ENCODE data around the gene TBP.

Gene TBP

DNA sequence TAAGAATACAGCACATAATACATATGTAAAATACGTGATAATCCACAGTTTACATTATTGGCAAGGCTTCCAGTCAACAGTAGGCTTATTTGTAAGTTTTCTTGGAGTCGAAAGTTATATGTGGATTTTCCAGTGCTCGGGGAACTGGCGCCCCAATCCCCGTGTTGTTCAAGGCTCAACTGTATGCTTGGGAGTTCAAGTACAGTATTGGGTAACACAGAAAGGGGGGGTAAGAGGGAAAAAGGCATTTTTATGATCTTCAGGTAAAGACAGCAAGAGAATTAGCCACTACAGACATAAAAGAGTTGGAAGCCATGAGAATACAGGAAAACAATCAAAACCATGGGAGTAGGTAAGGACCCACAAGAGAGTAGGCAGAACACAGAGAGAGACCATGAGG, 17.5 kb upstream of the TBP start:
- H3K9me3 ChIP-seq (ENCODE audit: control insufficient read depth, insufficient read depth, low read depth, low read length) = no peaks in the 10 kb centered on the region
- H3K36me3 ChIP-seq (ENCODE audit: control insufficient read depth, insufficient read depth, low read length) = peaks cover 89% of the 10 kb centered on the region
- H3K27ac ChIP-seq (ENCODE audit: low read depth, low read length) = no peak overlapping the region
- H3K27me3 ChIP-seq (ENCODE audit: control insufficient read depth, insufficient read depth, low read length) = no peaks in the 10 kb centered on the region
- H3K4me3 ChIP-seq (ENCODE audit: low read depth, low read length) = no peak overlapping the region
- H3K4me1 ChIP-seq (ENCODE audit: control insufficient read depth, insufficient read depth, low read length) = no peaks in the 10 kb centered on the region
- H3K9ac ChIP-seq (ENCODE audit: low read length) = no peak overlapping the region

- H3K9me3 ChIP-seq (ENCODE audit: control insufficient read depth, insufficient read depth, low read depth, low read length) = no peaks in the 10 kb centered on the region
- no peaks in the 10 kb centered on the region for H3K27me3 ChIP-seq (ENCODE audit: control insufficient read depth, insufficient read depth, low read length)
- H3K9ac ChIP-seq (ENCODE audit: low read length) = no peak overlapping the region
- H3K4me3 ChIP-seq (ENCODE audit: low read depth, low read length) = no peak overlapping the region
- H3K36me3 ChIP-seq (ENCODE audit: control insufficient read depth, insufficient read depth, low read length) = peaks cover 96% of the 10 kb centered on the region
- no peaks in the 10 kb centered on the region for H3K4me1 ChIP-seq (ENCODE audit: control insufficient read depth, insufficient read depth, low read length)
- no peak overlapping the region for H3K27ac ChIP-seq (ENCODE audit: low read depth, low read length)
Measured at GRCh38 chr6:170537329-170537728, 16.8 kb upstream of the TBP start.

DNA sequence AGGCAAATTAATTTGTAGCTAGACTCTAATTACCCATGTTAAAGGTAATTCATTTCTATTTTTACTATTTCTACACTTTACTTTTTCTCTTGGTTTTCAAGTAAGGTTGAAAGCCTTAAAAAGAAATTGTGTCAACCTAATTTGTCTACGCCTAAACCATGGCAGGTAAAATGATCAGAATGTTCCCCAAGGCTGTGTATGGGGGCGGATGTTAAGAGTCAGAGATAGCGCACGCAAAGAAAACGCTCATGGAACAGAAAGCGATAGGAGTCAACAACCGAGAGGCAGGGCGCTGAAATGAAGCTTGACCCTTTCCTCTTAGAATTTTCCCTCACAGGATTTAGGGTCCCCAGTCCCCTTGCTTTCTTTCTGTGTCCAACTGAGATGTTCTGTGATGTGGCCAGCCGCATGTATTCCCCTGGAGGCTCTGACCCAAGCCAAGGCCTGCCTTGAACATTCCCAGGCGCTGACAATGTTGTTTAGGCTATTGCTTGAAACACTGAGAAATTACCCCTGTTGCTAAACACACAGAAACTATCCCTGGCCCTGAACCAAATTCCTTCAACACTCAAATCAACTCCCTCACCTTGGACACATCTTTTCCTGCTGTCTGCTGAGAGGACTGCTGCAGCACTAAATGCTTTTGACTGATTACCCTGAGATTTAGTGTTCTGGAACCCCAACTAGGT, 12.0 kb upstream of the TBP start:
- no peak overlapping the region for H3K27ac ChIP-seq (ENCODE audit: low read depth, low read length)
- H3K27me3 ChIP-seq (ENCODE audit: control insufficient read depth, insufficient read depth, low read length) = no peaks in the 10 kb centered on the region
- no peak overlapping the region for H3K9ac ChIP-seq (ENCODE audit: low read length)
- H3K4me3 ChIP-seq (ENCODE audit: low read depth, low read length) = no peak overlapping the region
- no peaks in the 10 kb centered on the region for H3K4me1 ChIP-seq (ENCODE audit: control insufficient read depth, insufficient read depth, low read length)
- no peaks in the 10 kb centered on the region for H3K9me3 ChIP-seq (ENCODE audit: control insufficient read depth, insufficient read depth, low read depth, low read length)
- peaks cover 98% of the 10 kb centered on the region for H3K36me3 ChIP-seq (ENCODE audit: control insufficient read depth, insufficient read depth, low read length)

DNA sequence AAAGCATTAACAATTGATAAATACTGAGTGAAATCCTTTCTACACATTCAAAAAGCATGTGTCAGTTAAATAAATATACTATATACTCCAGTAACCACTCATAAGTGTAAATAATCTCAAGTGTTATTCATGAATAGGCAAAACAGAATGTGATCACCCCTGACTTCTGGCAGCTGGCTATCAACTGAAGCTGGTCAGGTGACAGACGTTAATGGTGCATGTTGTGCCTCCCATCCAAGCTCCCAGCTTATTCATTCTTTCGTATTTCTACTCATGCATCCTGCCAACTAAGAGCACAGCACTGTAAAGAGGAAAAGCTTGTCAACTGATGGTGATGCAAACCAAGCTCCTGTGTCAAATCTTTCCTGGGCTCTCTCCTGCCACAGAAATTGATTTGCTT, 8.8 kb upstream of the TBP start:
- H3K27ac ChIP-seq (ENCODE audit: low read depth, low read length) = no peak overlapping the region
- H3K9me3 ChIP-seq (ENCODE audit: control insufficient read depth, insufficient read depth, low read depth, low read length) = no peaks in the 10 kb centered on the region
- H3K9ac ChIP-seq (ENCODE audit: low read length) = no peak overlapping the region
- H3K36me3 ChIP-seq (ENCODE audit: control insufficient read depth, insufficient read depth, low read length) = peaks cover 98% of the 10 kb centered on the region
- no peaks in the 10 kb centered on the region for H3K27me3 ChIP-seq (ENCODE audit: control insufficient read depth, insufficient read depth, low read length)
- H3K4me3 ChIP-seq (ENCODE audit: low read depth, low read length) = no peak overlapping the region
- no peaks in the 10 kb centered on the region for H3K4me1 ChIP-seq (ENCODE audit: control insufficient read depth, insufficient read depth, low read length)

- Histone ChIP-seq H3K27me3 (ENCODE audit: control insufficient read depth, insufficient read depth, low read length) (no peaks in the 10 kb centered on the region), H3K9ac (ENCODE audit: low read length) (peak within 1 kb of the TSS; percentile 97), H3K4me1 (ENCODE audit: control insufficient read depth, insufficient read depth, low read length) (peaks cover 16% of the 10 kb centered on the region), H3K36me3 (ENCODE audit: control insufficient read depth, insufficient read depth, low read length) (peaks cover 31% of the 10 kb centered on the region), H3K27ac (ENCODE audit: low read depth, low read length) (peak within 1 kb of the TSS; percentile 91), H3K9me3 (ENCODE audit: control insufficient read depth, insufficient read depth, low read depth, low read length) (no peaks in the 10 kb centered on the region), H3K4me3 (ENCODE audit: low read depth, low read length) (peak within 1 kb of the TSS; percentile 91)
Measured at GRCh38 chr6:170552765-170553533, 1.2 kb upstream of the TBP start, which contains the start of gene PSMB1. TSS of gene PSMB1 (minus strand) at chr6:170553307. CDS start at chr6:170553242, 65 bp downstream.

GRCh38 chr6:170553534-170554012, 596 bp upstream of the TBP start:
- Histone ChIP-seq H3K9ac (ENCODE audit: low read length) (no peak overlapping the region), H3K27ac (ENCODE audit: low read depth, low read length) (no peak overlapping the region), H3K36me3 (ENCODE audit: control insufficient read depth, insufficient read depth, low read length) (peaks cover 30% of the 10 kb centered on the region), H3K4me1 (ENCODE audit: control insufficient read depth, insufficient read depth, low read length) (peaks cover 16% of the 10 kb centered on the region), H3K9me3 (ENCODE audit: control insufficient read depth, insufficient read depth, low read depth, low read length) (no peaks in the 10 kb centered on the region), H3K27me3 (ENCODE audit: control insufficient read depth, insufficient read depth, low read length) (no peaks in the 10 kb centered on the region), H3K4me3 (ENCODE audit: low read depth, low read length) (peak overlapping the region; percentile 91)

- Histone ChIP-seq H3K4me3 (ENCODE audit: low read depth, low read length) (peak overlapping the region; percentile 91), H3K9ac (ENCODE audit: low read length) (peak overlapping the region; percentile 90), H3K27ac (ENCODE audit: low read depth, low read length) (peak overlapping the region; percentile 66; the same call in 1 of the 2 replicates), H3K27me3 (ENCODE audit: control insufficient read depth, insufficient read depth, low read length) (no peaks in the 10 kb centered on the region), H3K4me1 (ENCODE audit: control insufficient read depth, insufficient read depth, low read length) (peaks cover 16% of the 10 kb centered on the region), H3K36me3 (ENCODE audit: control insufficient read depth, insufficient read depth, low read length) (peaks cover 24% of the 10 kb centered on the region), H3K9me3 (ENCODE audit: control insufficient read depth, insufficient read depth, low read depth, low read length) (no peaks in the 10 kb centered on the region)
Measured at GRCh38 chr6:170554796-170555137, 598 bp downstream of the TBP start.

DNA sequence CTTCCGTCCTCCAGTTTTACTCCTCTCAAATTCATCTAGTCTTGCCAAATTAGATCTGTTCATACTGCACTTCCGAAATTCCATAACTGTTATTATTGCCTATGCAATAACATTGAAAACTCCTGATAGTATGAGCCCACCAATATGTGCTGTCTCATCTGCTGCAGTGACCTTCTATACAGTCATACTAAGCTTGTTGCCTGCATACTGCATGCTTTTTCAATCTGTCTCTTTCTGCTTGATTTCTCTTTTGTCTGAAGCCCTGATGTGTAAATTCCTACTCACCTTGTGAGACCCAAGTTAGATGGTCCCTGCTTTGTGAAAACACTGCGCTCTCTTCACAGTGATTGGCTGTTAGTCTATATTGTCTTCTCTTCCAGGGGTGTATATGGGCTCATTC, 1.1 kb downstream of the TBP start:
- peaks cover 16% of the 10 kb centered on the region for H3K4me1 ChIP-seq (ENCODE audit: control insufficient read depth, insufficient read depth, low read length)
- H3K27me3 ChIP-seq (ENCODE audit: control insufficient read depth, insufficient read depth, low read length) = no peaks in the 10 kb centered on the region
- H3K9me3 ChIP-seq (ENCODE audit: control insufficient read depth, insufficient read depth, low read depth, low read length) = no peaks in the 10 kb centered on the region
- H3K4me3 ChIP-seq (ENCODE audit: low read depth, low read length) = peak overlapping the region; percentile 91
- H3K36me3 ChIP-seq (ENCODE audit: control insufficient read depth, insufficient read depth, low read length) = peaks cover 22% of the 10 kb centered on the region
- H3K27ac ChIP-seq (ENCODE audit: low read depth, low read length) = no peak overlapping the region
- H3K9ac ChIP-seq (ENCODE audit: low read length) = peak overlapping the region; percentile 90

GRCh38 chr6:170561555-170561954, 7.4 kb downstream of the TBP start:
- no peaks in the 10 kb centered on the region for H3K9me3 ChIP-seq (ENCODE audit: control insufficient read depth, insufficient read depth, low read depth, low read length)
- no peak overlapping the region for H3K9ac ChIP-seq (ENCODE audit: low read length)
- H3K36me3 ChIP-seq (ENCODE audit: control insufficient read depth, insufficient read depth, low read length) = peaks cover 71% of the 10 kb centered on the region
- no peaks in the 10 kb centered on the region for H3K4me1 ChIP-seq (ENCODE audit: control insufficient read depth, insufficient read depth, low read length)
- no peaks in the 10 kb centered on the region for H3K27me3 ChIP-seq (ENCODE audit: control insufficient read depth, insufficient read depth, low read length)
- no peak overlapping the region for H3K27ac ChIP-seq (ENCODE audit: low read depth, low read length)
- H3K4me3 ChIP-seq (ENCODE audit: low read depth, low read length) = no peak overlapping the region

DNA sequence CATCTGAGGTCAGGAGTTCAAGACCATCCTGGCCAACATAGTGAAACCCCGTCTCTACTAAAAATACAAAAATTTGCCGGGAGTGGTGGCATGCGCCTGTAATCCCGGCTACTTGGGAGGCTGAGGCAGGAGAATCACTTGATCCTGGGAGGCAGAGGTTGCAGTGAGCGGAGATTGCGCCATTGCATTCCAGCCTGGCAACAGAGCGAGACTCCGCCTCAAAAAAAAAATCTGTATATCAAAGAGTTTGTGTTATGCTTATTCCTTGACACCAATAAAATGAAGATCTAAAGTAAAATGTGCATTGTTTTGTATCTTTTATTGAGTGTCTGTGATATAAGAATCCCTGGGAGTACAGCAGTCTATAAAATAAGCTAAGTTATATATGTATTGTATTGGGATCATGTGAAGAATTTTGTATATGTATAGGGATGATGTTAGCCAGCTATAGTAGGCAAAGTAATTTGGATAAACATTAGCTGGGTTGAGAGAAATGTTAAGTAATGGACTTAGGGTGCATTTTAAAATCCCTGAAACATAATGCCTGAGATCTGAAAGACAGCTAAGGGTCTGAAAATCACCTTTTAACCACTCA, 10.9 kb downstream of the TBP start:
- Histone ChIP-seq H3K9ac (ENCODE audit: low read length) (no peak overlapping the region), H3K27me3 (ENCODE audit: control insufficient read depth, insufficient read depth, low read length) (no peaks in the 10 kb centered on the region), H3K36me3 (ENCODE audit: control insufficient read depth, insufficient read depth, low read length) (peaks cover 79% of the 10 kb centered on the region), H3K4me3 (ENCODE audit: low read depth, low read length) (no peak overlapping the region), H3K4me1 (ENCODE audit: control insufficient read depth, insufficient read depth, low read length) (no peaks in the 10 kb centered on the region), H3K27ac (ENCODE audit: low read depth, low read length) (no peak overlapping the region), H3K9me3 (ENCODE audit: control insufficient read depth, insufficient read depth, low read depth, low read length) (no peaks in the 10 kb centered on the region)
